PC-3 (cell line): ENCODE data around the gene GAREM2. TPM values are rescaled to one million over a fixed set of nuclear protein-coding genes. Genes with fewer than 3 reads are reported as not detected.

Experiments
- ATAC-seq: fragments of 200-7000 bp; cut with Tn5 transposase; 2 replicates; pipeline ENCODE4 v1.9.1; 2020; ENCODE audit warnings: mild to moderate bottlenecking, moderate library complexity
- BruUV-seq: library from RNA; stranded (reverse); fragments of 400-500 nt; replicated peaks from 2 replicates; lab custom pipeline; 2021; lab: Mats Ljungman, UMichigan
- CTCF ChIA-PET: fragments of 300-600 bp; sonication (Branson Sonifier 250); formaldehyde crosslinking; loops from one replicate; lab custom pipeline; 2022; ENCODE audit warnings: antibody characterized with exemption; lab: Charles Lee
- POLR2A ChIA-PET: fragments of 300-600 bp; sonication (Branson Sonifier 250); formaldehyde crosslinking; loops from one replicate; lab custom pipeline; 2022; ENCODE audit warnings: antibody characterized with exemption; ENCODE audit not compliant: unreplicated experiment; lab: Charles Lee
- DNase-seq: peaks from one replicate; pipeline ENCODE4 v3.0.0-alpha.2; 2015
- H2AFZ ChIP-seq: fragments of 300-600 bp; sonication (generic); 2 replicates; pipeline ENCODE4 v1.6.0; 2016; ENCODE audit warnings: antibody characterized with exemption, low read length
- H3F3A ChIP-seq: fragments of 300-600 bp; sonication (generic); one replicate; pipeline ENCODE4 v1.6.0; 2017; ENCODE audit warnings: antibody characterized with exemption, low read length, control low read depth, mild to moderate bottlenecking; ENCODE audit not compliant: unreplicated experiment
- H3K27ac ChIP-seq: fragments of 300-600 bp; sonication (generic); 2 replicates; pipeline ENCODE4 v1.5.1; 2016; ENCODE audit warnings: mild to moderate bottlenecking, low read length
- H3K27me3 ChIP-seq: fragments of 300-600 bp; sonication (generic); 2 replicates; pipeline ENCODE4 v1.6.1; 2016; ENCODE audit warnings: low read length, mixed read lengths
- H3K36me3 ChIP-seq: fragments of 300-600 bp; sonication (generic); 2 replicates; pipeline ENCODE4 v1.6.1; 2016; ENCODE audit warnings: low read depth, mixed run types, low read length, mixed read lengths
- H3K4me1 ChIP-seq: fragments of 300-600 bp; sonication (generic); 2 replicates; pipeline ENCODE4 v1.5.1; 2016; ENCODE audit warnings: low read length; ENCODE audit not compliant: insufficient read depth
- H3K4me2 ChIP-seq: fragments of 300-600 bp; sonication (generic); 2 replicates; pipeline ENCODE4 v1.6.0; 2016; ENCODE audit warnings: low read length
- H3K4me3 ChIP-seq: fragments of 300-600 bp; sonication (generic); 2 replicates; pipeline ENCODE4 v1.5.1; 2016; ENCODE audit warnings: mild to moderate bottlenecking, low read length, mixed read lengths
- H3K79me2 ChIP-seq: fragments of 300-600 bp; sonication (generic); 2 replicates; pipeline ENCODE4 v1.6.1; 2017; ENCODE audit warnings: low read length, mixed read lengths
- H3K9ac ChIP-seq: fragments of 300-600 bp; sonication (generic); 2 replicates; pipeline ENCODE4 v1.6.0; 2016; ENCODE audit warnings: mild to moderate bottlenecking, low read length
- H3K9me2 ChIP-seq: fragments of 300-600 bp; sonication (generic); replicated peaks from 2 replicates; pipeline ENCODE4 v1.6.1; 2016; ENCODE audit warnings: mixed run types, low read length, mixed read lengths
- H3K9me3 ChIP-seq: fragments of 300-600 bp; sonication (generic); 2 replicates; pipeline ENCODE4 v1.6.1; 2016; ENCODE audit warnings: low read length, mixed read lengths
- H4K20me1 ChIP-seq: fragments of 300-600 bp; sonication (generic); 2 replicates; pipeline ENCODE4 v1.6.1; 2016; ENCODE audit warnings: low read length, mixed read lengths
- CTCF ChIP-seq: fragments of 300-600 bp; sonication (generic); conservative IDR thresholded peaks from 2 replicates; pipeline ENCODE4 v1.5.1; 2017; ENCODE audit warnings: antibody characterized with exemption, low read depth, mild to moderate bottlenecking, low read length
- EZH2 ChIP-seq: fragments of 300-600 bp; sonication (generic); IDR thresholded peaks from one replicate; pipeline ENCODE4 v1.6.1; 2017; ENCODE audit warnings: antibody characterized with exemption, mild to moderate bottlenecking, low read length; ENCODE audit not compliant: unreplicated experiment
- EZH2phosphoT487 ChIP-seq: fragments of 300-600 bp; sonication (generic); IDR thresholded peaks from 2 replicates; pipeline ENCODE4 v1.6.1; 2018; ENCODE audit warnings: mild to moderate bottlenecking, antibody characterized with exemption, low read length, borderline replicate concordance
- intact Hi-C: fragments of 100-400 bp; cut with micrococcal nuclease; formaldehyde crosslinking; loops from 2 replicates; pipeline ENCODE4 v1.9.0; 2023
- total RNA-seq: library from RNA; depleted of rRNA; stranded (reverse); fragments of >200 nt; gene quantifications from 2 replicates; pipeline ENCODE4 v1.2.3, GENCODE V29; 2014

The GAREM2 gene
- total RNA-seq, 1 experiment from 2014 or later = 1.4 TPM

- DNase-seq = no peak
- Histone ChIP-seq H3K4me2 (no peak overlapping the region), H3K79me2 (no peaks in the 10 kb centered on the region), H3K4me3 (no peak overlapping the region), H3K9me2 (no peaks in the 10 kb centered on the region), H2AFZ (no peak overlapping the region), H3K9me3 (no peaks in the 10 kb centered on the region), H3K27ac (no peak overlapping the region), H3K9ac (no peak overlapping the region), H3K4me1 (no peaks in the 10 kb centered on the region), H3K36me3 (0 out of 2 replicates have a peak, but pooled peaks cover 7% of the 10 kb centered on the region), H4K20me1 (no peaks in the 10 kb centered on the region), H3F3A (no peaks in the 10 kb centered on the region), H3K27me3 (no peaks in the 10 kb centered on the region)
- intact Hi-C loops = no loop called here
- ATAC-seq = no peak
- ChIA-PET CTCF (no interaction called here), POLR2A (no interaction called here)
- BruUV-seq = no TSS peak
- TF ChIP-seq EZH2phosphoT487 (no peak), EZH2 (no peak), CTCF (no peak)
These were observed 13.3 kb downstream of the GAREM2 start for GRCh38 chr2:26185954-26186770.

GRCh38 chr2:26187114-26187513 lies 14.2 kb downstream of the GAREM2 start:
- TF ChIP-seq EZH2 = no peak
- TF ChIP-seq CTCF = no peak
- TF ChIP-seq EZH2phosphoT487 = no peak
- H3K9me2 ChIP-seq = no peaks in the 10 kb centered on the region
- no peak overlapping the region for H3K27ac ChIP-seq
- H4K20me1 ChIP-seq = no peaks in the 10 kb centered on the region
- ATAC-seq = no peak
- no peak for DNase-seq
- 0 out of 2 replicates have a peak, but pooled peaks cover 11% of the 10 kb centered on the region for H3K36me3 ChIP-seq
- ChIA-PET CTCF (no interaction called here), POLR2A (no interaction called here)
- no peak overlapping the region for H2AFZ ChIP-seq
- H3F3A ChIP-seq = no peaks in the 10 kb centered on the region
- no peaks in the 10 kb centered on the region for H3K27me3 ChIP-seq
- H3K4me1 ChIP-seq = no peaks in the 10 kb centered on the region
- no peaks in the 10 kb centered on the region for H3K79me2 ChIP-seq
- H3K4me2 ChIP-seq = no peak overlapping the region
- BruUV-seq = no TSS peak
- H3K4me3 ChIP-seq = no peak overlapping the region
- H3K9ac ChIP-seq = no peak overlapping the region
- intact Hi-C loops = no loop called here
- H3K9me3 ChIP-seq = no peaks in the 10 kb centered on the region

GRCh38 chr2:26187537-26188104 lies 14.7 kb downstream of the GAREM2 start:
- TF ChIP-seq EZH2 = no peak
- TF ChIP-seq CTCF = no peak
- TF ChIP-seq EZH2phosphoT487 = no peak
- Histone ChIP-seq H3K9me3 (no peaks in the 10 kb centered on the region), H3K36me3 (0 out of 2 replicates have a peak, but pooled peaks cover 11% of the 10 kb centered on the region), H3F3A (no peaks in the 10 kb centered on the region), H3K27me3 (no peaks in the 10 kb centered on the region), H3K9me2 (no peaks in the 10 kb centered on the region), H3K4me2 (no peak overlapping the region), H2AFZ (no peak overlapping the region), H3K79me2 (no peaks in the 10 kb centered on the region), H3K4me3 (no peak overlapping the region), H3K4me1 (no peaks in the 10 kb centered on the region), H3K27ac (no peak overlapping the region), H4K20me1 (no peaks in the 10 kb centered on the region), H3K9ac (no peak overlapping the region)
- DNase-seq (no peak), ATAC-seq (no peak)
- BruUV-seq = no TSS peak
- CTCF ChIA-PET = no interaction called here
- POLR2A ChIA-PET = no interaction called here
- intact Hi-C loops = no loop called here
